Body of pancreas (tissue), 4 donors: ENCODE results near the gene PNPLA6.

Source experiments
- CTCF ChIP-seq, 7 experiments: fragments of 450-650 bp in 4 of 7; fragments of 200-600 bp in 3 of 7; sonication (generic) in 3 of 7; IDR thresholded peaks; one replicate each; pipeline ENCODE4 v1.5.1; 2016 to 2019; ENCODE audit warnings: antibody characterized with exemption in 7 of 7
- POLR2A ChIP-seq, 3 donors: fragments of 450-650 bp; IDR thresholded peaks; one replicate each; pipeline ENCODE4 v1.6.1; 2016; ENCODE audit warnings: antibody characterized with exemption in 3 of 3, mild to moderate bottlenecking in 2 of 3

GRCh38 chr19:7515110-7515644 lies 20.3 kb upstream of the PNPLA6 start:
- TF ChIP-seq CTCF (IDR thresholded peaks at IDR 0.05) (no peak), POLR2A (IDR thresholded peaks at IDR 0.05) (no peak)
